ENCODE results near the gene DMD.
A peak's percentile ranks its signal among the peaks of the same experiment; 100 is the strongest.
"Not testable (repeated sequence)": the region's sequence is repeated elsewhere in the genome, so short reads cannot be mapped to it uniquely, and the experiment has no call there.

DMD gene

DNA sequence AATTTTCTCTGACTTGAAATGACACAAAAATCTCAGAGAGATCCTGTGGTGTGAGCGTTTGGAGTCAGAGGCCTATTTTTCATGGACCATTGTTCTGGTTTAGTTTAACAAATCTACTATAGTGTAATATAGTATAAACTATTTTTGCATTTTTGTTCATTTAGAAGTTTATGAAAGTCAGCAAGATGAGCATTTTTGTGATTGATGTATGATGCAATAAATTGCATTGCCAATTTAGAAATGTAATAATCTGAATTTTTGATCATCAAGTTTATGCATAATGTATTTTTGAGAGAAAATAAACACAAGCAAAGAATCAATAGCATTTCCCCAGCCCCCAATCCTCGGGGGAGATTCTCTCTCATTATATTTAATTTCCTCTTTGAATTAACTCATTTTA is 1620.0 kb downstream of the DMD start:
- DNase-seq (ENCODE audit: low read depth) = no peak

GRCh38 chrX:31590581-31591114 is 1620.7 kb downstream of the DMD start:
- peak; percentile 26 for DNase-seq (ENCODE audit: low read depth)

- DNase-seq (ENCODE audit: low read depth) = no peak
These were observed 1621.8 kb downstream of the DMD start for GRCh38 chrX:31589503-31589902.

DNA sequence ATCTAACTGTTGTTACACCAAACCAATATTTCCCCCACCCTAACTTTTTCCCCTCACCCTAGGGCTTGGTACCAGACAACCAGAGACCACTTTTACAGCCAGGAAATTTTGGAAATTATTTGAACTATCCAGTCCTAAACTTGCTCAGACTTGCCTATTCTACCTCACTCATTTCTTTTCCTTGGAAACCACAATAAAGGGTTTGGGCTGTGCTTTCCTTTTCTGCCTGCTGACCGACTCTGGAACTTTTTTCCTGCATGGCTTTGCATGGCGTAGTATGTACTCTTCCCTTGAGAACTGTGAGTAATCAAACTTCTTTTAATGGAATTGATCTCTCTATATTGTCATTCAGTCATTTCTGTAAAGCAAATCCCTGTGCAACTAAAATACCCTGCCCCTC is 1623.0 kb downstream of the DMD start:
- no peak for DNase-seq (ENCODE audit: low read depth)

DNA sequence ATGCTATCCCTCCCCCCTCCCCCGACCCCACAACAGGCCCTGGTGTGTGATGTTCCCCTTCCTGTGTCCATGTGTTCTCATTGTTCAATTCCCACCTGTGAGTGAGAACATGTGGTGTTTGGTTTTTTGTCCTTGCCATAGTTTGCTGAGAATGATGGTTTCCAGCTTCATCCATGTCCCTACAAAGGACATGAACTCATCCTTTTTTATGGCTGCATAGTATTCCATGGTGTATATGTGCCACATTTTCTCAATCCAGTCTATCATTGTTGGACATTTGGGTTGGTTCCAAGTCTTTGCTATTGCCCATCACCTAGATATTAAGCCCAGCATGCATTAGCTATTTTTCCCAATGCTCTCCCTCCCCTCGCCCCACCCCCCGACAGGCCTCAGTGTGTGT is 1627.5 kb downstream of the DMD start:
- DNase-seq (ENCODE audit: low read depth) = not testable (repeated sequence)

DNA sequence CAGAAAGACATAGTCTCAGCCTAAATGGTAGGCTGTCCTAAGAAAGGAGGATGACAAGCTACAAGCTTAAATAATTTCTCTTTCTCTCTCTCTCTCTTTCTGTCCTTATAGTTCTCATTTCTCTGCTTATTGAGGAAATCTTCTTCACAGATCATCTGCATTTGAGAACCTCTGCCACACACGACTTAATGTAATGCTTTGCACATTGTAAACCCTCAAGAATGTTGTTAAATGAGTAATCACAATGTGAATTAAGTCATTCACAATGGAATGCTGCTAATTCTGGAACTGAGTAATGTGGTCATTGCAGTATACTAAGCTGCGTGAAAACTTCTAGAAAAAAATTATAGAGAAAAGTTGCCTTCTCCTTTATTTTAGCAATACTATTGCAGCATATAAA is 1630.6 kb downstream of the DMD start:
- DNase-seq (ENCODE audit: low read depth) = no peak

GRCh38 chrX:31580227-31580626 is 1631.1 kb downstream of the DMD start:
- DNase-seq (ENCODE audit: low read depth) = no peak

GRCh38 chrX:31572360-31572759 is 1639.0 kb downstream of the DMD start:
- DNase-seq (ENCODE audit: low read depth) = no peak

DNA sequence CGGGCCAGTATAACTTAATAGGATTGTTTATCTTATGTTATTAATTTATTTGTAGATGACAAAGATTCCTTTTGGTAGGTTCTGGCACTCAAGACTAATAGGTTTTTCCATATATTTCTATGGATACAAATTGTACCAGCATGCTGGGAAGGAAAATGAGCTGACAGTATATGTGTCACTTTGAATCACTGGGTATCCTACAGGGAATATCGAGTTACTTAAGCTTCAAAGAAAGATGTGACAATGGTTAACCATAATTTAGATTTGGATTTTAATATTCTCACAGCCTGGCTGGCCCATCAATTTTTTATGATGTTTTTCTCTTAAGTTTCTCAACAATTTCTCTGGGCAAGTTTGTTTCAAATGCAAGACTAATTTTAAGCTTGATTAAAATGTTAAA is 1640.7 kb downstream of the DMD start:
- DNase-seq (ENCODE audit: low read depth) = no peak

GRCh38 chrX:31563792-31564191 is 1647.6 kb downstream of the DMD start:
- no peak for DNase-seq (ENCODE audit: low read depth)

- DNase-seq (ENCODE audit: low read depth) = no peak
These were observed 1655.8 kb downstream of the DMD start for GRCh38 chrX:31555506-31555905.

GRCh38 chrX:31551913-31552312 is 1659.4 kb downstream of the DMD start:
- DNase-seq (ENCODE audit: low read depth) = no peak

DNA sequence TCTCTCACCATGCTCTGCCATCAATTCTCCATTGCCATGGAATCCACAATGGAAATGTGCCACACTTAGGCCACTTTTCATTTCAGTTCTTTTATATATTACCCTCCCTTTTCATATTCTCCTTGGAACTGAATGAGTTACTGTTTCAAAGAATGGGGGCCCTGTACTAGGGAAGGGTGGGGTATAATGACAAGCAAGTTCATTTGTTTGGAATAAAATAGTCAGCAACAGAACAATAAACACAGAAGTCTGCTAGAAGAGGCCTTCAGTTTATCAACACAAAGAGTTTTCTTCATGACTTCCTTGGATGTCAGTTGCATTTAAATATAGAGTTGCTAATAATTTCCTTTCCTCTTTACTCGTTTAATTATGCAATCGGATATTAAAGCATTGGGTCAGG is 1661.2 kb downstream of the DMD start:
- no peak for DNase-seq (ENCODE audit: low read depth)

- DNase-seq (ENCODE audit: low read depth) = no peak
These were observed 1663.5 kb downstream of the DMD start for GRCh38 chrX:31547816-31548215.

GRCh38 chrX:31547416-31547815 is 1663.9 kb downstream of the DMD start:
- DNase-seq (ENCODE audit: low read depth) = peak; percentile 35

GRCh38 chrX:31546126-31546525 is 1665.2 kb downstream of the DMD start:
- DNase-seq (ENCODE audit: low read depth) = peak; percentile 59

- DNase-seq (ENCODE audit: low read depth) = no peak
These were observed 1665.6 kb downstream of the DMD start for GRCh38 chrX:31545726-31546125.

DNA sequence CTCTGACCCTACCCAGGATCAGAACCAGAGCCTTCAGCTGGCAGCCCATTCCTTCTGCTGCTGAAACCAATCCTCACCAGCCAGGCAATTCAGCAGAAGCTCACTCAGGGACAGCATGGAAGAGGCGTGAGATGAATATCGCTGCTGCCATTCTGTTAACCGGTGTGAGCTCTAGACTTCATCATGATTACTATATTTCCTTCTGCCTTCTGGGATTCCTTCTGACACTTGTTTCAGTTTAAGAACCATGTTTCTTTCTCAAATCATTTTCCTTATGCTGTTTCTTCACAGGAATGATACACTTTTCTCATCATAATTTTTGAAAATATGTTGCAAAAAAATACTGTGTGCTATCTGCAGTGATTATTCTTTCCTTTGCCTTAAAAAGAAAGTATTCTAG is 1666.2 kb downstream of the DMD start:
- DNase-seq (ENCODE audit: low read depth) = no peak

DNA sequence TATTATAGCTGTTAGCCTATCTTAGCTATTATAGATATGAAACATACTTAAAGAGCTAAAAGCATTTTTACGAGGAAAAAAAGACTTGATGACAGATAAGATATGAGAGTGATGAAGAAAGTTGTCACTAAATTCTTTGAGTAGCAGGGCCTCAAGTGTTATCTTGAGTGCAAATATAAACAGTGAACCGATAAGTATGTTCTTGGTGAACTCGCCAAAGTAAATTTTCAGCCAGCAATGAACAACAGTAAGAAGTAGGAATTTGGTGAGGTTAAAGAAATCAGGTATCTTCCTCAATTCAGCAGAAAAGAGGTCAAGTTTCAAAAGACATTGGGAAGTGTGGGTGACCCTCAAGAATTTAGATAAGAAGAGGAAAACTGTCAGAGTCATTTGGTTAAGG is 1667.7 kb downstream of the DMD start:
- no peak for DNase-seq (ENCODE audit: low read depth)

- DNase-seq (ENCODE audit: low read depth) = no peak
These were observed 1668.8 kb downstream of the DMD start for GRCh38 chrX:31542566-31542965.

GRCh38 chrX:31540313-31540712 is 1671.0 kb downstream of the DMD start:
- no peak for DNase-seq (ENCODE audit: low read depth)

DNA sequence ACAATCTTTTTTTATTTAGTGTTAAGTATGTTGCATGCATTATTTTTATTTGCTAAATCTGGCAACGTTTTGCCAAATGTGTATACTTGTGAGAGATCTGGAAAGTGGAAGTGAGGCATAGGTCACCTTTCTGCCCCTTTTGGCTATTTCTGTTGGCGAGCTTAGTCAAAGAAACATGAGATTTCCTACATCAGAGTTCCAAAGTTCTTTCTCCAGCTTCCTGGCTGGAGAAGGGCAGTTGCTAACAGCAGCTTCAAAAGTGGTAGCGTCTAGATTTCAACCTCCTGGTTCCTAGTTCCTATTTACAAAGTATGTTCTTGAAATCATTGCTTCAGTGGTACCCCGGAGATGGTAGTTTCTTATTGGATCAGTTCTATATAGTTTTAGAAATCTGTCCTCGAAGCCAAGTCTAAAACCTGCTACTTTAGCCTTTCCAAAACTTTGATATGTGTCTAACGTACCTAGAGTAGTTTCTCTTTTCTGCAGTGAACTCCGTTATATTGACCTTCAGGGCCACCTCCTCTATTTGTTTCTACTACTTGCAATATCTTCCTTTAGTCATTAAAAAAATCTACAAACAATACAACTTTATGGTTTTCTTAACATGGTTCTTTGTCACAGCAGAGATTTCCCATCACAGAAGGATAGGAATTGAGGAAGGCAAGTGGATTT is 1683.8 kb downstream of the DMD start:
- no peak for DNase-seq (ENCODE audit: low read depth)

DNA sequence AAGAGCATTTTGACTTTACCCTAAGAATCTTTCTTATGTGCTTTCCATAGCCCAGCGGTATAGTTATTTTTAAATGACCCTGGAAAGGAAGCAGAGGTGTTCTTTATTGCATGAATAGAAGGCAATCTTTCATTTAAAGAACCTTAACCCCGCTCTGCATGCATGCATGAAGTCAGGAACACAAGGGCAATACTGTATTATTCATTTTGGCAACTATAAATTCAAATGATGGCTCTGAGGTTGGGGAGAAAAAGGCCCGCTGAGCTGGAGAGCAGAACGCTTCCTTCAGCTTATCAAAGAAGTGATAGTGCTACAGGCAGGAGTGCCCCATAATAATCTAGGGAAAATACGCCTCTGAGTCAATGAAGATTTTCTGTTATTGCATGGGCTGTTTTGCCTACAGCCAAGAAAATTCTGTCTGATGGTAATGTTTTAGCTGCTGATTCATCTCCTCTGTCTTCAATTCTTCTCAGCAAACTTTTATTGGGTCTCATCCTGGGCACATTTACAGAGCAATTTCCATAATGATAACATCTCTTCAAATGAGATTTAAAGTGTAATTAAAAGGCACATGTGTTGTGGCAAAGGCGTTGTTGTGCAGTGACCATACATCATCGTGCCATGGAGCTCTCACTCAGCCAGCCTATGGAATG is 1687.3 kb downstream of the DMD start:
- DNase-seq (ENCODE audit: low read depth) = no peak

DNA sequence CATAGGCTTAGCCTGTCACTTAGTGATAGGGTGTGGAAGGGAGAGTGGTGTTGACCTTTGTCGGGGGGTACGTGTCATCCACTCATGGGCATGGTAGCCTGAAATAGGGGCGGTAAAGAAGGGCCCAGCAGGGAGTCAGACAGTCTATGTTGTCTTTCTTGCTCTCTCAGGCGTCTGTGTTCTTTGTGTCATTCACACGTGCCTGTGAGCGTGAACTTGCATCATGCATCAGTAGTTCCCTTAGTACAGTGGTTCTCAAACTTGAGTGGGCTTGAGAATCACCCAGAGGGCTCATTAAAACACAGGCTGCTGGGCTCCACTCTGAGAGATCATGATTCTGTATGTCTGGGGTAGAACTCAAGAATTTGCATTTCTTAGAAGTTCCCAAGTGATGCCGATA is 1688.6 kb downstream of the DMD start:
- DNase-seq (ENCODE audit: low read depth) = no peak
